ENCODE results near the gene PHF19.

GRCh38 chr9:120913647-120914264 is 36.8 kb upstream of the PHF19 start:
- TF ChIP-seq POLR2A (IDR thresholded peaks at IDR 0.05) (no peak), CTCF (IDR thresholded peaks at IDR 0.05) (no peak)

Measured in right lobe of liver (tissue), 4 donors.